HepG2 (cell line): Measurements from ENCODE around the gene ZNF684. TPM values are rescaled to one million over a fixed set of nuclear protein-coding genes. Genes with fewer than 3 reads are reported as not detected.

Source experiments
- AGO1 ChIP-seq: fragments of 200-400 bp; formaldehyde crosslinking; IDR thresholded peaks from 2 replicates; pipeline ENCODE4 v1.6.1; 2017; ENCODE audit warnings: mild to moderate bottlenecking, low read depth, low read length, moderate library complexity; ENCODE audit not compliant: poor library complexity, severe bottlenecking
- ATAD3A ChIP-seq: sonication (generic); formaldehyde crosslinking; IDR thresholded peaks from 2 replicates; pipeline ENCODE4 v1.4.0; 2020; ENCODE audit warnings: missing genetic modification reagents
- CAMTA2 ChIP-seq: sonication (generic); formaldehyde crosslinking; IDR thresholded peaks from 2 replicates; pipeline ENCODE4 v1.4.0; 2020; ENCODE audit warnings: mild to moderate bottlenecking, missing genetic modification reagents, borderline replicate concordance
- CREB3 ChIP-seq: sonication (generic); formaldehyde crosslinking; IDR thresholded peaks from 2 replicates; pipeline ENCODE4 v1.5.0; 2020; ENCODE audit warnings: missing genetic modification reagents
- CSRNP1 ChIP-seq: sonication (generic); formaldehyde crosslinking; IDR thresholded peaks from 2 replicates; pipeline ENCODE4 v1.8.1; 2023; ENCODE audit warnings: mild to moderate bottlenecking, missing genetic modification reagents
- DPF2 ChIP-seq: sonication (generic); formaldehyde crosslinking; IDR thresholded peaks from 2 replicates; pipeline ENCODE4 v1.4.0; 2020; ENCODE audit warnings: mild to moderate bottlenecking, low read depth, missing genetic modification reagents, borderline replicate concordance
- FUBP1 ChIP-seq: sonication (generic); formaldehyde crosslinking; IDR thresholded peaks from 2 replicates; pipeline ENCODE4 v1.5.1; 2020; ENCODE audit warnings: missing genetic modification reagents, mild to moderate bottlenecking, borderline replicate concordance
- HOXD1 ChIP-seq: sonication (generic); formaldehyde crosslinking; IDR thresholded peaks from 2 replicates; pipeline ENCODE4 v1.5.0; 2020; ENCODE audit warnings: missing genetic modification reagents
- MEIS2 ChIP-seq: sonication (generic); formaldehyde crosslinking; IDR thresholded peaks from 2 replicates; pipeline ENCODE4 v1.9.0; 2021; ENCODE audit warnings: mild to moderate bottlenecking, missing genetic modification reagents
- MZF1 ChIP-seq: sonication (generic); formaldehyde crosslinking; IDR thresholded peaks from 2 replicates; pipeline ENCODE4 v1.8.1; 2023; ENCODE audit warnings: mild to moderate bottlenecking, missing genetic modification reagents, borderline replicate concordance
- NR0B2 ChIP-seq: sonication (generic); formaldehyde crosslinking; IDR thresholded peaks from 2 replicates; pipeline ENCODE4 v1.4.0; 2020; ENCODE audit warnings: mild to moderate bottlenecking, missing genetic modification reagents
- SMAD3 ChIP-seq: sonication (generic); formaldehyde crosslinking; IDR thresholded peaks from 2 replicates; pipeline ENCODE4 v1.4.0; 2020; ENCODE audit warnings: missing genetic modification reagents
- SMAD9 ChIP-seq: sonication (generic); formaldehyde crosslinking; IDR thresholded peaks from 2 replicates; pipeline ENCODE4 v1.5.1; 2020; ENCODE audit warnings: mild to moderate bottlenecking, missing genetic modification reagents
- YY1 ChIP-seq: IDR thresholded peaks from 2 replicates; pipeline ENCODE4 v1.6.1; 2011; ENCODE audit warnings: low read length, low read depth, moderate library complexity, mild to moderate bottlenecking; ENCODE audit not compliant: insufficient read depth, insufficient replicate concordance
- ZNF33B ChIP-seq: sonication (generic); formaldehyde crosslinking; IDR thresholded peaks from 2 replicates; pipeline ENCODE4 v1.5.1; 2020; ENCODE audit warnings: mild to moderate bottlenecking, missing genetic modification reagents
- ZNF670 ChIP-seq: sonication (generic); formaldehyde crosslinking; IDR thresholded peaks from 2 replicates; pipeline ENCODE4 v1.8.0; 2022; ENCODE audit warnings: mild to moderate bottlenecking, missing genetic modification reagents, borderline replicate concordance
- ZNF737 ChIP-seq: sonication (generic); formaldehyde crosslinking; IDR thresholded peaks from 2 replicates; pipeline ENCODE4 v1.5.0; 2020; ENCODE audit warnings: missing genetic modification reagents, mild to moderate bottlenecking, borderline replicate concordance
- polyA plus RNA-seq, 8 experiments: library from polyadenylated mRNA; depleted of rRNA in 3 of 8; stranded (reverse) in 7 of 8; unstranded in 1 of 8; fragments of >200 nt; fragmentation: Illumina TruSeq in 4 of 8; extraction: Trizol in 4 of 8; gene quantifications; 2 replicates each; pipeline versions ENCODE4 v1.2.1 to v1.2.3, GENCODE V29; 2011 to 2016; ENCODE audit warnings: low read depth in 4 of 8, missing spikeins in 1 of 8, mixed read lengths in 1 of 8; ENCODE audit not compliant: insufficient read depth in 1 of 8
- total RNA-seq, 5 experiments: library from RNA; depleted of rRNA; stranded (reverse); fragments of >200 nt; fragmentation: Illumina TruSeq; extraction: Trizol; gene quantifications; 2 replicates each; pipeline ENCODE4 v1.2.3, GENCODE V29; 2016; ENCODE audit warnings: low read depth in 1 of 5
- TF ChIP-seq, protein P1 (sequence below): IDR thresholded peaks from 2 replicates; pipeline ENCODE4 v1.6.1; 2016; ENCODE audit warnings: low read depth, control low read depth

ZNF684 gene
- total and polyA plus RNA-seq, 2 of the 13 experiments (the other 11 are each of a cell fraction or from before 2014, with no cell fraction given), result 6.5 to 15.2 TPM

- no peak for TF ChIP-seq AGO1
- TF ChIP-seq ATAD3A, result no peak
- peak; percentile 63; the same call in 1 of the 2 replicates for TF ChIP-seq CSRNP1 (CRISPR knock-in tag)
- peak; percentile 21; the same call in 1 of the 2 replicates for TF ChIP-seq NR0B2 (CRISPR knock-in tag)
- TF ChIP-seq SMAD9 (CRISPR knock-in tag), result no peak
- TF ChIP-seq CREB3, result no peak; the same call in 1 of the 2 replicates
- no peak for TF ChIP-seq ZNF737 (CRISPR knock-in tag)
- TF ChIP-seq MEIS2, result no peak
- TF ChIP-seq, protein P1, sequence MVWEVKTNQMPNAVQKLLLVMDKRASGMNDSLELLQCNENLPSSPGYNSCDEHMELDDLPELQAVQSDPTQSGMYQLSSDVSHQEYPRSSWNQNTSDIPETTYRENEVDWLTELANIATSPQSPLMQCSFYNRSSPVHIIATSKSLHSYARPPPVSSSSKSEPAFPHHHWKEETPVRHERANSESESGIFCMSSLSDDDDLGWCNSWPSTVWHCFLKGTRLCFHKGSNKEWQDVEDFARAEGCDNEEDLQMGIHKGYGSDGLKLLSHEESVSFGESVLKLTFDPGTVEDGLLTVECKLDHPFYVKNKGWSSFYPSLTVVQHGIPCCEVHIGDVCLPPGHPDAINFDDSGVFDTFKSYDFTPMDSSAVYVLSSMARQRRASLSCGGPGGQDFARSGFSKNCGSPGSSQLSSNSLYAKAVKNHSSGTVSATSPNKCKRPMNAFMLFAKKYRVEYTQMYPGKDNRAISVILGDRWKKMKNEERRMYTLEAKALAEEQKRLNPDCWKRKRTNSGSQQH (CRISPR knock-in tag), result peak; percentile 47; the same call in 1 of the 2 replicates
- TF ChIP-seq ZNF33B (CRISPR knock-in tag), result no peak
- no peak for TF ChIP-seq DPF2 (CRISPR knock-in tag)
- TF ChIP-seq CAMTA2 (CRISPR knock-in tag), result no peak
- peak; percentile 12 for TF ChIP-seq YY1
- TF ChIP-seq HOXD1 (CRISPR knock-in tag), result 0 out of 2 replicates have a peak, but pooled peaks have one; percentile 19
- no peak; the same call in 1 of the 2 replicates for TF ChIP-seq ZNF670
- TF ChIP-seq SMAD3 (CRISPR knock-in tag), result no peak
- TF ChIP-seq MZF1, result no peak
- no peak for TF ChIP-seq FUBP1 (CRISPR knock-in tag)
Measured at GRCh38 chr1:40531381-40532061, at the start of gene ZNF684 (continued).
